Transverse colon (tissue), 4 donors: Measurements from ENCODE around the gene MUC6. TPM values are rescaled to one million over a fixed set of nuclear protein-coding genes. Genes with fewer than 3 reads are reported as not detected.

Experiments used
- DNase-seq: peaks from one replicate; pipeline ENCODE4 v3.0.0-alpha.2; 2019
- H3K27ac ChIP-seq, 4 donors: fragments of 200-600 bp; sonication (generic); 2 replicates each; pipeline ENCODE4 v1.5.1; 2016 to 2018; ENCODE audit warnings: inconsistent platforms in 4 of 4
- H3K27me3 ChIP-seq: fragments of 200-600 bp; sonication (generic); 2 replicates; pipeline ENCODE4 v1.5.1; 2017; ENCODE audit warnings: inconsistent platforms
- H3K36me3 ChIP-seq, 4 donors: fragments of 200-600 bp; sonication (generic); 2 replicates each; pipeline ENCODE4 v1.5.1; 2017 to 2019; ENCODE audit warnings: inconsistent platforms in 4 of 4
- H3K4me1 ChIP-seq, 4 donors: fragments of 200-600 bp; sonication (generic); 2 replicates each; pipeline ENCODE4 v1.5.1; 2017 to 2020; ENCODE audit warnings: inconsistent platforms in 4 of 4
- H3K4me3 ChIP-seq, 4 donors: fragments of 200-600 bp; sonication (generic); 1 replicate in 1 of 4; 2 replicates in 3 of 4; pipeline versions ENCODE4 v1.5.1 to v1.6.1; 2017 to 2019; ENCODE audit warnings: inconsistent platforms in 4 of 4
- H3K9me3 ChIP-seq, 2 donors: fragments of 200-600 bp; sonication (generic); 2 replicates each; pipeline ENCODE4 v1.5.1; 2017 to 2019; ENCODE audit warnings: inconsistent platforms in 2 of 2
- CTCF ChIP-seq, 5 experiments: fragments of 200-600 bp in 3 of 5; fragments of 450-650 bp in 2 of 5; sonication (generic) in 3 of 5; IDR thresholded peaks; 1 replicate in 2 of 5; 2 replicates in 3 of 5; pipeline ENCODE4 v1.5.1; 2016 to 2017; ENCODE audit warnings: antibody characterized with exemption in 5 of 5, inconsistent platforms in 3 of 5, mild to moderate bottlenecking in 2 of 5, moderate library complexity in 1 of 5
- EP300 ChIP-seq: sonication (generic); formaldehyde crosslinking; IDR thresholded peaks from one replicate; pipeline ENCODE4 v1.6.1; 2017; ENCODE audit warnings: antibody characterized with exemption, low read depth
- POLR2A ChIP-seq: fragments of 450-650 bp; IDR thresholded peaks from one replicate; pipeline ENCODE4 v1.6.1; 2016; ENCODE audit warnings: antibody characterized with exemption, mild to moderate bottlenecking, moderate library complexity
- POLR2AphosphoS5 ChIP-seq, 3 donors: sonication (generic); formaldehyde crosslinking; IDR thresholded peaks; one replicate each; pipeline ENCODE4 v1.6.1; 2016; ENCODE audit warnings: antibody characterized with exemption in 3 of 3
- WGBS, 2 donors: methylation state at CpG; one replicate each; pipeline ENCODE4 v1.1.5; 2018; ENCODE audit warnings: low coverage in 1 of 2; 5-methylcytosine and 5-hydroxymethylcytosine counted together
- in situ Hi-C, 4 donors: fragments of 200-750 bp; cut with MboI; loops; one replicate each; pipeline versions ENCODE4 v1.15.0 to v1.15.1; 2017; ENCODE audit warnings: low sequenced_read_pairs in 3 of 4, low pct_ligation_motif_present in 1 of 4, low pct_unique_long_range_greater_than_20kb in 1 of 4
- intact Hi-C: fragments of 100-400 bp; cut with DNase I; formaldehyde crosslinking; loops from one replicate; pipeline ENCODE4 v1.15.1; 2023; ENCODE audit warnings: low total_unique reads
- total RNA-seq, 4 donors: library from RNA; depleted of rRNA; stranded (reverse); fragments of >200 nt; gene quantifications; one replicate each; pipeline ENCODE4 v1.1.0, GENCODE V29; 2016

Gene MUC6
- total RNA-seq, 4 donors from 2014 or later, result not detected

GRCh38 chr11:1022908-1023810 lies 13.4 kb downstream of the MUC6 start:
- no peak overlapping the region for H3K27ac ChIP-seq
- DNase-seq, result no peak
- H3K36me3 ChIP-seq, result no peaks in the 10 kb centered on the region

GRCh38 chr11:1022411-1022810 lies 14.1 kb downstream of the MUC6 start:
- DNase-seq, result no peak
- in situ Hi-C loops, result no loop called here
- H3K27me3 ChIP-seq, result no peaks in the 10 kb centered on the region
- no peak overlapping the region for H3K27ac ChIP-seq
- 95% methylated on average over 7 of the region's 7 CpGs; no CpG with 5 or more reads in 1 of the 2 donors for WGBS, 2 donors
- TF ChIP-seq POLR2A (no peak), POLR2AphosphoS5 (IDR thresholded peaks at IDR 0.05) (no peak), CTCF (IDR thresholded peaks at IDR 0.05) (no peak), EP300 (no peak)
- intact Hi-C loops, result no loop called here
- H3K36me3 ChIP-seq, result no peaks in the 10 kb centered on the region
- no peaks in the 10 kb centered on the region for H3K4me1 ChIP-seq
- no peak overlapping the region for H3K4me3 ChIP-seq
- no peaks in the 10 kb centered on the region for H3K9me3 ChIP-seq

More at GRCh38 chr11:1022908-1023810, 13.4 kb downstream of the MUC6 start:
- intact Hi-C loops (no loop called here), in situ Hi-C loops (no loop called here)
- Histone ChIP-seq H3K4me1 (no peaks in the 10 kb centered on the region), H3K27me3 (no peaks in the 10 kb centered on the region), H3K4me3 (no peak overlapping the region), H3K9me3 (no peaks in the 10 kb centered on the region)
- TF ChIP-seq EP300 (no peak), POLR2AphosphoS5 (IDR thresholded peaks at IDR 0.05) (no peak), POLR2A (no peak), CTCF (IDR thresholded peaks at IDR 0.05) (no peak)
- 92 to 97% methylated on average over 12 to 28 of the region's 28 CpGs for WGBS, 2 donors

DNA sequence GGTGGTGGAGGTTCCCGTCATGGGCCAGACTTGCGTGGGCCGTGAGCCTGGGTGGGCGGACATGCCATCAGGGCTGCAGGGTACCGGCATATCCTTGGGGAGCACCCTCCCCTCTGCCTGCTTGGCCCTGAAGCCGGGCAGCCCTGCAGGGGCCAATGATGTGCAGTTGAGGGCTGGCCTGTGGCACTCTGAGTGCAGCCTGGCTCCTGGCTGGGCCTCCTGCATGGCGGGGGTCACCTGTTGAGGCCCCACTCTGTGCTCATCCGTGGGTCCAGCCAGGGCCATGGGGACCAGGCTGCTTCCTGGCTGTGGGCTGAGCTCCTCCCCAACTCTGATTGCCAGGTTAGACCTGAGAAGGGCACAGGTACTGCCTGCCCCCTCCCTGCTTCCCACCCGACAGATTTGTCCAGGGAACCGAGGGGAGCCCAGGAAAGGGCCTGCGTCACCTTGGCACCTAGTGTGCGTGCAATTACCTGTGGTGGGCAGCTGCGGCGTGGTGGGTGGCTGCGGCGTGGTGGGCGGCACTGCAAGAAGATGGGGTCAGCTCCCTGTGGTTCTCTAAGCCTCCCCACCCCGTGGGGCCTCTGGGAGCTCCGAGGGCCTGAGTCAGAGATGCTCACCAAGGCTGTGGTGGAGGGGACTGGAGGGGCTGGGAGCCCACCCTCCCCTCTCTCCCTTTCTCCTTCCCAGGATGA lies 16.2 kb downstream of the MUC6 start:
- Histone ChIP-seq H3K36me3 (no peaks in the 10 kb centered on the region), H3K4me1 (no peaks in the 10 kb centered on the region), H3K27me3 (no peaks in the 10 kb centered on the region), H3K27ac (no peak overlapping the region), H3K9me3 (no peaks in the 10 kb centered on the region), H3K4me3 (no peak overlapping the region)
- WGBS, 2 donors, result 90% methylated on average over 16 of the region's 19 CpGs; no CpG with 5 or more reads in 1 of the 2 donors
- DNase-seq, result no peak
- TF ChIP-seq POLR2AphosphoS5 (IDR thresholded peaks at IDR 0.05), result no peak
- no peak for TF ChIP-seq CTCF (IDR thresholded peaks at IDR 0.05)
- no peak for TF ChIP-seq POLR2A
- TF ChIP-seq EP300, result no peak
- intact Hi-C loops (no loop called here), in situ Hi-C loops (no loop called here)

- intact Hi-C loops (no loop called here), in situ Hi-C loops (no loop called here)
- no peaks in the 10 kb centered on the region for H3K4me1 ChIP-seq
- H3K4me3 ChIP-seq, result no peak overlapping the region
- no peak for TF ChIP-seq POLR2A
- no peak for TF ChIP-seq EP300
- no peak for TF ChIP-seq POLR2AphosphoS5 (IDR thresholded peaks at IDR 0.05)
- no peak for TF ChIP-seq CTCF (IDR thresholded peaks at IDR 0.05)
- DNase-seq, result no peak
- WGBS, 2 donors, result 83% methylated on average over 18 of the region's 21 CpGs; no CpG with 5 or more reads in 1 of the 2 donors
- H3K27me3 ChIP-seq, result no peaks in the 10 kb centered on the region
- H3K36me3 ChIP-seq, result no peaks in the 10 kb centered on the region
- H3K9me3 ChIP-seq, result no peaks in the 10 kb centered on the region
- no peak overlapping the region for H3K27ac ChIP-seq
Measured at GRCh38 chr11:1019321-1019910, 17.1 kb downstream of the MUC6 start.
